A673 (cell line): ENCODE results near the gene FLYWCH1.

Source experiments
- CTCF ChIP-seq: fragments of 300-800, 200-600 bp; sonication (generic); conservative IDR thresholded peaks from 2 replicates; pipeline ENCODE4 v1.5.1; 2017; ENCODE audit warnings: low read depth, mild to moderate bottlenecking, antibody characterized with exemption, low read length, moderate library complexity, mixed read lengths
- EZH2 ChIP-seq: fragments of 200-600 bp; sonication (generic); IDR thresholded peaks from 2 replicates; pipeline ENCODE4 v1.6.1; 2017; ENCODE audit warnings: borderline replicate concordance, low read depth, mild to moderate bottlenecking, mixed read lengths, antibody characterized with exemption, low read length; ENCODE audit not compliant: poor library complexity, severe bottlenecking

- no peak for TF ChIP-seq EZH2
- no peak for TF ChIP-seq CTCF
Measured at GRCh38 chr16:2968368-2968737, 56.6 kb downstream of the FLYWCH1 start.
